Adipose tissue (tissue), 3 donors: ENCODE results near the gene TMEM135. TPM values are rescaled to one million over a fixed set of nuclear protein-coding genes. Genes with fewer than 3 reads are reported as not detected.

ENCODE experiments used
- H3K27ac ChIP-seq: one replicate; pipeline ENCODE4 v1.5.1; 2013; ENCODE audit warnings: low read depth, low read length
- WGBS, 3 donors: extraction: QIAGEN DNeasy Blood & Tissue Kit; methylation state at CpG; one replicate each; pipeline ENCODE4 v1.1.7; 2013; 5-methylcytosine and 5-hydroxymethylcytosine counted together
- polyA plus RNA-seq, 3 donors: library from polyadenylated mRNA; stranded (reverse); fragments of 200-250 nt; gene quantifications; one replicate each; pipeline ENCODE4 v1.2.3, GENCODE V29; 2013
- donor health status: healthy with polysubstance abuse.
- donor health status: Bipolar disorder and iron deficiency.
- donor health status: healthy.

The TMEM135 gene
- polyA plus RNA-seq, 3 donors, result 4.8 to 26.3 (median 14.6) TPM

DNA sequence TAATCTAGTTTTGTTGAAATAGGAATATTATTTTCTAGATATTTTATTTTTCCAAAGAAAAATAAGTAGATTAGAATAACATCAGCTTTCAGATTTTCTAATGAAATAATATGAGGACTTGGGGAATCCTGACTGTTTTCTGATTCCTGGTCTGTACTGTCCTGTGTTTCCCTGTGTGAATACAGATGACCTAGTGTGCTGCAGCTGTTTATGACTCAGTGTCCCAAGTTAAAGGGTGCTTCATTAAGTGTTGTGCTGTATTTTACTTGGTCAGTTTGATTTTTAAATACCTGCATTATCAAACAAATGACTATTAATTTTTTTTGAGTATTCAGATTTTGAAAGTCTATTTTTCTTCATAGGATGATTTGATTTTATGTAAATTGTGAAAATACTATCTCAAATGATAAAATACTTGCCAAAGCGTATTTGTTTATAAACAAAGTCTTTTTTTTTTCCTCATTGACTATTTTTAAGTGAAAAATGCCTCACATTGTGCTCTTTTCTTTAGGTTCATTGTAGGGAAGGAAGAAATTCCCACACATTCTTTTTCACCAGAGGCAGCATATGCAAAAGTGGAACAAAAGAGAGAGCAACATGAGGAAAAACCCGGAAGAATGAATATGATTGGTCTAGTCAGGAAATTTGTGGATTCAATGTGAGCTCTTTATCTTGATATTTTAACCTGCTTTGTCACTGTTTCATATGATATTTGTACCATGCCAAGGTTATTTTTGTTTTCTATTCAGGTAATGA, 264.2 kb downstream of the TMEM135 start:
- no peak overlapping the region for H3K27ac ChIP-seq
- 38 to 69% (median 40%) methylated on average over 2 of the region's 2 CpGs for WGBS, 3 donors

DNA sequence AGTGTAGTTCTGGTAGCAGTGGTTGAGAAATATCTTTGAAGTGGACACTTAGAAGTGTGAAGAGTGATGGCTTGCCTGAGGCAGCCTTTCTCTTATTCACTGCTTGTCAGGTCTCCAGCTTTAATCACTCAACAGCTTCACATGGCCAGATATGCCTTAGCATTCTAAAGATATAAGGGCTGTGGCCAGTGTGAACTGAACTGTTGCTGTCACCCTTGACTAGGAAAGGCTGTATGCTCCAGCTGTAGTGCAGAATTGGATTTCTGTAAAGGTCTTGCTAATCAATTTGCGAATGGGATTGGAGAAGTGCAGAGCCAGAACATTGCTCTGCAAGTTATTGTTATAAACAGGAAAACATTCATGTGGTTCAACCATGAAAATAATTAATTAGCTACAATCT, 266.7 kb downstream of the TMEM135 start:
- H3K27ac ChIP-seq, result no peak overlapping the region
- WGBS, 3 donors, result 73 to 90% (median 80%) methylated on average over 1 of the region's 1 CpG

- no peak overlapping the region for H3K27ac ChIP-seq
- WGBS, 3 donors, result 95 to 100% (median 98%) methylated on average over 1 of the region's 1 CpG
Measured at GRCh38 chr11:87306262-87306851, 268.6 kb downstream of the TMEM135 start.

GRCh38 chr11:87307101-87307500, 269.4 kb downstream of the TMEM135 start:
- no peak overlapping the region for H3K27ac ChIP-seq
- WGBS, 3 donors, result 26 to 79% (median 44%) methylated on average over 1 of the region's 1 CpG

DNA sequence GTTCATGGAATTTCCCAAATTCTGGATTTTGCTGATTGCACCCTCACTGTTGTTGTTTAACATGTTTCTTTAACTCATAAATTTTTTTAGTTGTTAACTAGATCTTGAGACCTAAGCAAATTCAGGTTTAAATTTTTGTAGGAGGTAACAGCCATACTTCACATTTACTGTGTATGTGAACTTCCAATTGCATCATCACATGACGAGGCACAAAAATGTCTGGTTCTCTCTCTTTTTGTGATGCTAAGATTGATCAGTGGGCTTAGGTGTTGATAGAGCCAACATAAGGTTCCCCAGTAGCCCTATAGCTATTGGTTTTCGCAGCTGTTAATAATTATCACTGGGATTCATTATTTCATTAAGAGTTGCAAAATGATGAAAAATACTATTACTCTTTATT, 277.5 kb downstream of the TMEM135 start:
- WGBS, 3 donors, result 93 to 96% (median 95%) methylated on average over 2 of the region's 2 CpGs
- no peak overlapping the region for H3K27ac ChIP-seq

- H3K27ac ChIP-seq, result no peak overlapping the region
Measured at GRCh38 chr11:87316491-87316890, 278.8 kb downstream of the TMEM135 start.

- H3K27ac ChIP-seq, result no peak overlapping the region
- WGBS, 3 donors, result 92 to 94% (median 93%) methylated on average over 2 of the region's 2 CpGs
Measured at GRCh38 chr11:87317441-87317840, 279.7 kb downstream of the TMEM135 start.

DNA sequence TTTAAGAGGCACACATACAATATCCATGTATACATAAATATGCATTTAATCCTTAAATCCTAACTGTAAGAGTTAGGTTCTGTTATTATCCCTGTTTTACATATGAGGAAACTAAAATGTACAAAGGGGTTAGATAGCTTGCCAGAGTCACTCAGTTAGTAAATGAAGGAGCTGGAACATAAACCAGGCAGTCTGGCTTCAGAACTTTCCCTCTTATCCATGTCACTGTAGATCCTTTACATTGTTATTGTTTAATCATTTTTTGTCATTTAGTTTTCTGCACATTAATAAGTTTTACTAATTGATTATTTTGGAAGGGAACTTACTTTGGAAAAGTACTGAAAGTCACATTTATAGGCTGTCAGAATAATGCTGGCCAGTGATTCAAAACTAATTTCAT, 282.4 kb downstream of the TMEM135 start:
- H3K27ac ChIP-seq, result no peak overlapping the region

- H3K27ac ChIP-seq, result no peak overlapping the region
- 51 to 75% (median 65%) methylated on average over 1 of the region's 1 CpG for WGBS, 3 donors
Measured at GRCh38 chr11:87322568-87322967, 284.8 kb downstream of the TMEM135 start.

- 89 to 95% (median 94%) methylated on average over 5 of the region's 5 CpGs for WGBS, 3 donors
Measured at GRCh38 chr11:87323899-87324298, 286.2 kb downstream of the TMEM135 start.

GRCh38 chr11:87324817-87325489, 287.2 kb downstream of the TMEM135 start:
- H3K27ac ChIP-seq, result no peak overlapping the region

More at GRCh38 chr11:87323899-87324298, 286.2 kb downstream of the TMEM135 start:
- H3K27ac ChIP-seq, result no peak overlapping the region

DNA sequence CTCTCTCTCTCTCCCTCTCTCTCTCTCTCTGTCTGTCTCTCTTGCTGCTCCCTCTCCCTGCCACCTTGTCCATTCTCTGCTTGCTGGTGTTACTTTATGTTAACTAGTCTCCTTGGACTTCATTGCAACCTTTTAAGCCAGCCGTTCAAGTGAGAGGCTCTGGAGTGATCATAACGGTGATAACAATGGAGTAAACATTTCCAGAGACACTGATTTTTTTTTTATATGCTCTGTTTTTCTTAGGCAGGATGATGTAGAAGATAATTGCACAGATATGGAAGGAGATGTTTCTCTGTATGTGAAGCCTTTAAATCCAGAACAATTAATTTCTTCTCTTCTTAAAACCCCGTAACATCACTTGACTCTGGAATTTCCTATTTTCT, 287.7 kb downstream of the TMEM135 start:
- 75 to 87% (median 82%) methylated on average over 3 of the region's 3 CpGs for WGBS, 3 donors
- no peak overlapping the region for H3K27ac ChIP-seq

GRCh38 chr11:87326594-87326993, 288.9 kb downstream of the TMEM135 start:
- no peak overlapping the region for H3K27ac ChIP-seq
- 85 to 89% (median 88%) methylated on average over 2 of the region's 2 CpGs for WGBS, 3 donors

GRCh38 chr11:87329172-87329571, 291.4 kb downstream of the TMEM135 start:
- WGBS, 3 donors, result 96 to 98% (median 97%) methylated on average over 2 of the region's 2 CpGs
- H3K27ac ChIP-seq, result no peak overlapping the region

- 52 to 57% (median 56%) methylated on average over 1 of the region's 1 CpG for WGBS, 3 donors
- H3K27ac ChIP-seq, result no peak overlapping the region
Measured at GRCh38 chr11:87330187-87330601, 292.5 kb downstream of the TMEM135 start.

GRCh38 chr11:87331273-87331672, 293.5 kb downstream of the TMEM135 start:
- 60 to 83% (median 67%) methylated on average over 6 of the region's 6 CpGs for WGBS, 3 donors

GRCh38 chr11:87338046-87338639, 300.4 kb downstream of the TMEM135 start:
- H3K27ac ChIP-seq, result no peak overlapping the region
- 88 to 89% (median 88%) methylated on average over 3 of the region's 3 CpGs for WGBS, 3 donors

More at GRCh38 chr11:87331273-87331672, 293.5 kb downstream of the TMEM135 start:
- H3K27ac ChIP-seq, result no peak overlapping the region

GRCh38 chr11:87339416-87339815, 301.7 kb downstream of the TMEM135 start:
- 88 to 95% (median 92%) methylated on average over 5 of the region's 5 CpGs for WGBS, 3 donors
- H3K27ac ChIP-seq, result no peak overlapping the region

DNA sequence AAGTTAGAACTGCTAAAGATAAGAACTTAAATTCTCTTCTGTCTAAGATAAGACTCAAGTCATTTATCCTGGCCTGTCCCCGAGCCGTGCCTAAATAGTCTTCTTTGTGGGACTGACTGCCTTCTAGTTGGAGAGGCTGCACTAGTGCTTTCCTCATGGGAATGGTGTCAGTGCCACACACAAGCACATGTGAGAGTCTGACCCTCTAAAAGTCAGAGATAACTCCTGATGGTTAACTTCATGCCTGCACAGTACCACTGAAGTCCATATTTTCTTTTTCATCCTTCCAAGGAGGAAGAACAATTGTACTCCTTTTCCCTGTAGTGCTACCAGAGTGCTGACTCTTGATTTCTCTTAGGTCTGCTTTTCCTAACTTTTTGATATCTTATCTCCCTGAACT, 309.7 kb downstream of the TMEM135 start:
- H3K27ac ChIP-seq, result no peak overlapping the region
- WGBS, 3 donors, result 38 to 69% (median 66%) methylated on average over 2 of the region's 2 CpGs
